Large intestine (tissue), 3 donors: ENCODE results near the gene ANAPC15. TPM values are rescaled to one million over a fixed set of nuclear protein-coding genes. Genes with fewer than 3 reads are reported as not detected.
A peak's percentile ranks its signal among the peaks of the same experiment; 100 is the strongest.

Source experiments
- DNase-seq, 2 donors: peaks; one replicate each; pipeline versions ENCODE4 v3.0.0 to v3.0.0-alpha.2; 2013
- H3K27ac ChIP-seq: one replicate; pipeline ENCODE4 v1.5.1; 2013; ENCODE audit warnings: low read length
- H3K27me3 ChIP-seq: 2 replicates; pipeline ENCODE4 v1.6.1; 2013; ENCODE audit warnings: low read length; ENCODE audit not compliant: control insufficient read depth, insufficient read depth
- H3K36me3 ChIP-seq: 2 replicates; pipeline ENCODE4 v1.6.1; 2013; ENCODE audit warnings: low read length; ENCODE audit not compliant: control insufficient read depth, insufficient read depth
- H3K4me1 ChIP-seq: one replicate; pipeline ENCODE4 v1.6.1; 2013; ENCODE audit warnings: low read length; ENCODE audit not compliant: control insufficient read depth, insufficient read depth
- H3K4me3 ChIP-seq: one replicate; pipeline ENCODE4 v1.5.1; 2013; ENCODE audit warnings: low read length
- H3K9me3 ChIP-seq: one replicate; pipeline ENCODE4 v1.6.1; 2013; ENCODE audit warnings: mild to moderate bottlenecking, low read depth, low read length, moderate library complexity; ENCODE audit not compliant: control insufficient read depth
- WGBS: methylation state at CpG from one replicate; pipeline ENCODE4 v1.1.5; 2013; ENCODE audit warnings: low lambda C conversion rate; ENCODE audit not compliant: insufficient coverage; 5-methylcytosine and 5-hydroxymethylcytosine counted together
- polyA plus RNA-seq: library from polyadenylated mRNA; unstranded; fragments of 120-200 nt; gene quantifications from one replicate; pipeline ENCODE4 v1.2.1, GENCODE V29; 2013

The ANAPC15 gene
- polyA plus RNA-seq, 1 donor, result 34.5 TPM

GRCh38 chr11:72079819-72080325 lies 32.6 kb downstream of the ANAPC15 start:
- no CpG with 5 or more reads among the region's 16 CpGs for WGBS
- Histone ChIP-seq H3K27me3 (no peaks in the 10 kb centered on the region), H3K4me1 (peaks cover 5% of the 10 kb centered on the region), H3K36me3 (peaks cover 3% of the 10 kb centered on the region), H3K9me3 (no peaks in the 10 kb centered on the region), H3K27ac (peak overlapping the region; percentile 95), H3K4me3 (peak overlapping the region; percentile 82)
- DNase-seq, result peak in 1 of 2 donors; percentile 68

- no peak for DNase-seq
- Histone ChIP-seq H3K27ac (no peak overlapping the region), H3K4me1 (peaks cover 5% of the 10 kb centered on the region), H3K27me3 (no peaks in the 10 kb centered on the region), H3K4me3 (no peak overlapping the region), H3K9me3 (no peaks in the 10 kb centered on the region), H3K36me3 (peaks cover 5% of the 10 kb centered on the region)
- 90% methylated on average over 2 of the region's 6 CpGs for WGBS
Observed at GRCh38 chr11:72078477-72078876, 34.0 kb downstream of the ANAPC15 start.

GRCh38 chr11:72075756-72076155 lies 36.7 kb downstream of the ANAPC15 start:
- no peak overlapping the region for H3K27ac ChIP-seq
- peaks cover 5% of the 10 kb centered on the region for H3K4me1 ChIP-seq

GRCh38 chr11:72075109-72075508 lies 37.4 kb downstream of the ANAPC15 start:
- H3K27ac ChIP-seq, result no peak overlapping the region
- H3K36me3 ChIP-seq, result peaks cover 5% of the 10 kb centered on the region
- no peak for DNase-seq
- no peak overlapping the region for H3K4me3 ChIP-seq
- H3K27me3 ChIP-seq, result no peaks in the 10 kb centered on the region
- H3K4me1 ChIP-seq, result peaks cover 9% of the 10 kb centered on the region
- no peaks in the 10 kb centered on the region for H3K9me3 ChIP-seq
- no CpG with 5 or more reads among the region's 1 CpG for WGBS

More at GRCh38 chr11:72075756-72076155, 36.7 kb downstream of the ANAPC15 start:
- H3K9me3 ChIP-seq, result no peaks in the 10 kb centered on the region
- DNase-seq, result no peak
- H3K27me3 ChIP-seq, result no peaks in the 10 kb centered on the region
- H3K4me3 ChIP-seq, result no peak overlapping the region
- peaks cover 5% of the 10 kb centered on the region for H3K36me3 ChIP-seq
- WGBS, result no CpG with 5 or more reads among the region's 4 CpGs

- H3K27ac ChIP-seq, result peak overlapping the region; percentile 24
- H3K9me3 ChIP-seq, result no peaks in the 10 kb centered on the region
- peaks cover 10% of the 10 kb centered on the region for H3K4me1 ChIP-seq
- H3K4me3 ChIP-seq, result no peak overlapping the region
- WGBS, result 50% methylated on average over 2 of the region's 3 CpGs
- H3K36me3 ChIP-seq, result peaks cover 11% of the 10 kb centered on the region
- DNase-seq, result no peak
- no peaks in the 10 kb centered on the region for H3K27me3 ChIP-seq
Observed at GRCh38 chr11:72072348-72072747, 40.1 kb downstream of the ANAPC15 start.

GRCh38 chr11:72070491-72070890 lies 42.0 kb downstream of the ANAPC15 start:
- Histone ChIP-seq H3K27me3 (no peaks in the 10 kb centered on the region), H3K4me3 (no peak overlapping the region), H3K27ac (no peak overlapping the region), H3K9me3 (no peaks in the 10 kb centered on the region), H3K4me1 (peaks cover 10% of the 10 kb centered on the region), H3K36me3 (peaks cover 10% of the 10 kb centered on the region)
- WGBS, result 100% methylated on average over 2 of the region's 7 CpGs
- no peak for DNase-seq

GRCh38 chr11:72069787-72070251 lies 42.7 kb downstream of the ANAPC15 start:
- H3K27ac ChIP-seq, result peak overlapping the region; percentile 9
- peak; percentile 38 to 62 for DNase-seq
- H3K4me3 ChIP-seq, result no peak overlapping the region
- H3K36me3 ChIP-seq, result peaks cover 10% of the 10 kb centered on the region
- H3K9me3 ChIP-seq, result no peaks in the 10 kb centered on the region
- H3K27me3 ChIP-seq, result no peaks in the 10 kb centered on the region
- H3K4me1 ChIP-seq, result peaks cover 10% of the 10 kb centered on the region
- WGBS, result no CpG with 5 or more reads among the region's 2 CpGs

GRCh38 chr11:72069200-72069599 lies 43.3 kb downstream of the ANAPC15 start:
- DNase-seq, result no peak
- Histone ChIP-seq H3K4me1 (peaks cover 10% of the 10 kb centered on the region), H3K27ac (peak overlapping the region; percentile 9), H3K9me3 (no peaks in the 10 kb centered on the region), H3K27me3 (no peaks in the 10 kb centered on the region), H3K36me3 (peaks cover 8% of the 10 kb centered on the region), H3K4me3 (no peak overlapping the region)

- no peaks in the 10 kb centered on the region for H3K27me3 ChIP-seq
- peaks cover 10% of the 10 kb centered on the region for H3K4me1 ChIP-seq
- DNase-seq, result no peak
- H3K9me3 ChIP-seq, result no peaks in the 10 kb centered on the region
- H3K4me3 ChIP-seq, result no peak overlapping the region
- peaks cover 8% of the 10 kb centered on the region for H3K36me3 ChIP-seq
- H3K27ac ChIP-seq, result no peak overlapping the region
Observed at GRCh38 chr11:72067676-72068075, 44.8 kb downstream of the ANAPC15 start.

- Histone ChIP-seq H3K36me3 (peaks cover 8% of the 10 kb centered on the region), H3K27me3 (no peaks in the 10 kb centered on the region), H3K4me3 (no peak overlapping the region), H3K27ac (no peak overlapping the region), H3K9me3 (no peaks in the 10 kb centered on the region), H3K4me1 (peaks cover 10% of the 10 kb centered on the region)
- no peak for DNase-seq
Observed at GRCh38 chr11:72067266-72067665, 45.2 kb downstream of the ANAPC15 start.

- no peaks in the 10 kb centered on the region for H3K27me3 ChIP-seq
- no peak overlapping the region for H3K27ac ChIP-seq
- no peak overlapping the region for H3K4me3 ChIP-seq
- no peak for DNase-seq
- peaks cover 6% of the 10 kb centered on the region for H3K4me1 ChIP-seq
- no peaks in the 10 kb centered on the region for H3K9me3 ChIP-seq
- peaks cover 8% of the 10 kb centered on the region for H3K36me3 ChIP-seq
Observed at GRCh38 chr11:72066855-72067254, 45.6 kb downstream of the ANAPC15 start.
